Testis (tissue), 3 donors: ENCODE measurements around the gene TCTA. TPM values are rescaled to one million over a fixed set of nuclear protein-coding genes. Genes with fewer than 3 reads are reported as not detected.

Source experiments
- DNase-seq: peaks from one replicate; pipeline ENCODE4 v3.0.0-alpha.2; 2019
- H3K27ac ChIP-seq, 2 donors: fragments of 200-600 bp; sonication (generic); one replicate each; pipeline ENCODE4 v1.5.1; 2019
- H3K27me3 ChIP-seq: fragments of 200-600 bp; sonication (generic); one replicate; pipeline ENCODE4 v1.5.1; 2019
- H3K36me3 ChIP-seq: fragments of 200-600 bp; sonication (generic); one replicate; pipeline ENCODE4 v1.5.1; 2017; ENCODE audit warnings: low read depth; ENCODE audit errors: missing control alignments
- H3K4me1 ChIP-seq: fragments of 200-600 bp; sonication (generic); one replicate; pipeline ENCODE4 v1.5.1; 2019
- H3K4me3 ChIP-seq, 2 donors: fragments of 200-600 bp; sonication (generic); one replicate each; pipeline ENCODE4 v1.5.1; 2017 to 2019
- H3K9me3 ChIP-seq: fragments of 200-600 bp; sonication (generic); one replicate; pipeline ENCODE4 v1.5.1; 2017
- POLR2A ChIP-seq: fragments of 450-650 bp; IDR thresholded peaks from one replicate; pipeline ENCODE4 v1.6.1; 2017; ENCODE audit warnings: antibody characterized with exemption, mild to moderate bottlenecking, moderate library complexity
- WGBS, 2 donors: methylation state at CpG; one replicate each; pipeline ENCODE4 v1.1.5; 2018; 5-methylcytosine and 5-hydroxymethylcytosine counted together
- intact Hi-C: fragments of 100-400 bp; cut with DNase I; formaldehyde crosslinking; loops from one replicate; pipeline ENCODE4 v1.15.1; 2023; ENCODE audit warnings: low total_unique reads
- polyA plus RNA-seq: library from polyadenylated mRNA; stranded (reverse); fragments of 350-450 nt; fragmentation: Illumina TruSeq; extraction: RNeasy Lipid Tissue Mini Kit (QIAGEN cat#74804); gene quantifications from one replicate; pipeline ENCODE4 v1.2.3, GENCODE V29; 2014; ENCODE audit warnings: low read depth, low replicate concordance; ENCODE audit not compliant: insufficient read depth
- total RNA-seq, 2 donors: library from RNA; depleted of rRNA; stranded (reverse); fragments of >200 nt; gene quantifications; one replicate each; pipeline ENCODE4 v1.2.3, GENCODE V29; 2016
- TF ChIP-seq, protein P1 (sequence below), 3 experiments: fragments of 450-650 bp in 2 of 3; fragments of 200-600 bp in 1 of 3; sonication (generic) in 1 of 3; IDR thresholded peaks; one replicate each; pipeline ENCODE4 v1.5.1; 2016 to 2019; ENCODE audit warnings: antibody characterized with exemption in 3 of 3, mild to moderate bottlenecking in 2 of 3, moderate library complexity in 1 of 3

The TCTA gene
- total and polyA plus RNA-seq, 3 donors from 2014 or later, result 31.6 to 36.1 (median 33.6) TPM

DNA sequence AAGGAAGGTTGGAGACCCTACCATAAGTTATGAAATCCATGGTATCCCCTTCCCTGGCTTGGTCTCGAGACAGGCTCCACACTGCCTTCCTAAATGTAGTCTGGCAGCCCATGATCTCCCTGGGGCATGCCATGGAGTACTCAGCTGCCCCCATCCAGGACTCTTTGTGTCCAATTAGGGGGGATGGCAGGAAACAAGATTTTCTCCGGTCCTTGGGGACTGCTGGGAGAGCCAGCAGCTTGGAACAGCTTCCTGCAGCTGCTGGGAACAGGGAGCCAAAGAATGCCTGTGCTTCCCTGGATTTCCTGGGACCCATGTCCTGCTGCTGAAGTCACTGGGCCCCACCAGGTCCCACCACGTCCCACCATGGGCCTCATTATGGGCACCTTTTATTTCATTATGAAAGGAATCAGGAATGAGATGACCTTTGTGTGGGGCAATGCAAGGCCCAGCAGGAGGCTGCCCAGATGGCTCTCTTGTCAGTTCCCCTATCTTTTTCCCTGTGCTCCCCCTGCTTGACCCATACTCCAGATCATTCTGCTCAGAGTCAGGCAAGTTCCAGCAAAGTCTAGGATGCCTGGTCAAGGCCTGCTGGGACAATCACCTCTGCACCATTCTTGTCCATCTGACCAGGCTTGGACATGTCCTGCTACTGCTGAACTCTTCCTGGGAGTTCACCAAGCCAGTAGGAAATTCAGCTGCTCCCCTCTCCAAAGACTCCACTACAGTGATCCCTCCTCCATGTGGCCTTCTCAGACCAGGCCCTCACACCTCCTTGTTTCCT, 42.9 kb downstream of the TCTA start:
- TF ChIP-seq, protein P1, sequence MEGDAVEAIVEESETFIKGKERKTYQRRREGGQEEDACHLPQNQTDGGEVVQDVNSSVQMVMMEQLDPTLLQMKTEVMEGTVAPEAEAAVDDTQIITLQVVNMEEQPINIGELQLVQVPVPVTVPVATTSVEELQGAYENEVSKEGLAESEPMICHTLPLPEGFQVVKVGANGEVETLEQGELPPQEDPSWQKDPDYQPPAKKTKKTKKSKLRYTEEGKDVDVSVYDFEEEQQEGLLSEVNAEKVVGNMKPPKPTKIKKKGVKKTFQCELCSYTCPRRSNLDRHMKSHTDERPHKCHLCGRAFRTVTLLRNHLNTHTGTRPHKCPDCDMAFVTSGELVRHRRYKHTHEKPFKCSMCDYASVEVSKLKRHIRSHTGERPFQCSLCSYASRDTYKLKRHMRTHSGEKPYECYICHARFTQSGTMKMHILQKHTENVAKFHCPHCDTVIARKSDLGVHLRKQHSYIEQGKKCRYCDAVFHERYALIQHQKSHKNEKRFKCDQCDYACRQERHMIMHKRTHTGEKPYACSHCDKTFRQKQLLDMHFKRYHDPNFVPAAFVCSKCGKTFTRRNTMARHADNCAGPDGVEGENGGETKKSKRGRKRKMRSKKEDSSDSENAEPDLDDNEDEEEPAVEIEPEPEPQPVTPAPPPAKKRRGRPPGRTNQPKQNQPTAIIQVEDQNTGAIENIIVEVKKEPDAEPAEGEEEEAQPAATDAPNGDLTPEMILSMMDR (IDR thresholded peaks at IDR 0.05), result no peak
- no peak for TF ChIP-seq POLR2A
- H3K36me3 ChIP-seq, result no peaks in the 10 kb centered on the region
- DNase-seq, result no peak
- H3K27me3 ChIP-seq, result no peaks in the 10 kb centered on the region
- peaks cover 27% of the 10 kb centered on the region for H3K4me1 ChIP-seq
- H3K27ac ChIP-seq, result no peak overlapping the region
- intact Hi-C loops, result loop anchor here (10.0 kb wide), 1 partner anchor 280 kb away; the partner anchor contains the start of gene KLHDC8B
- H3K4me3 ChIP-seq, result no peak overlapping the region
- WGBS, 2 donors, result 51 to 67% methylated on average over 2 to 3 of the region's 3 CpGs
- no peaks in the 10 kb centered on the region for H3K9me3 ChIP-seq

DNA sequence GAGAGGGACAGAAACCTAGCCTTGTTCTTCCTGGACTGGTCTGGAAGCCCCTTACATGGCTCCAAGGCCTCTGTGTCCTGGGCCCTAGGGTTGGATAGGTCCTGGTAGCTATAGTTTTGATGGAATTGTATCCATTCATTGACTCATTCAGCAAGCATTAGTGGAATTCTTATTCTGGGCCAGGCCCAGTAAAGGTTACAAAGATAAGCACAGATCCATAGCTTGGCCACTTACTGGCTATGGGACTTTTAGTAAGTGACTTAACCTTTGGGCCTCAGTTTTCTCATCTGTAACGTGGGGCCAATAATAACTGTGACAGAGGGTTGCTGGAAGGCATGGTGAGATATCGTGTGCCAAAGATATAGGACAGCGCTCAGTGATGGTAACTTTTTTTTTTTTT, 44.2 kb downstream of the TCTA start:
- 58 to 82% methylated on average over 2 to 3 of the region's 3 CpGs for WGBS, 2 donors
- H3K9me3 ChIP-seq, result no peaks in the 10 kb centered on the region
- no peak overlapping the region for H3K4me3 ChIP-seq
- no peak for DNase-seq
- intact Hi-C loops, result loop anchor here (10.0 kb wide), 1 partner anchor 282 kb away; the partner anchor contains the start of gene KLHDC8B
- TF ChIP-seq, protein P1 (IDR thresholded peaks at IDR 0.05), result no peak
- TF ChIP-seq POLR2A, result no peak
- no peaks in the 10 kb centered on the region for H3K27me3 ChIP-seq
- H3K36me3 ChIP-seq, result no peaks in the 10 kb centered on the region
- peaks cover 40% of the 10 kb centered on the region for H3K4me1 ChIP-seq
- no peak overlapping the region for H3K27ac ChIP-seq

DNA sequence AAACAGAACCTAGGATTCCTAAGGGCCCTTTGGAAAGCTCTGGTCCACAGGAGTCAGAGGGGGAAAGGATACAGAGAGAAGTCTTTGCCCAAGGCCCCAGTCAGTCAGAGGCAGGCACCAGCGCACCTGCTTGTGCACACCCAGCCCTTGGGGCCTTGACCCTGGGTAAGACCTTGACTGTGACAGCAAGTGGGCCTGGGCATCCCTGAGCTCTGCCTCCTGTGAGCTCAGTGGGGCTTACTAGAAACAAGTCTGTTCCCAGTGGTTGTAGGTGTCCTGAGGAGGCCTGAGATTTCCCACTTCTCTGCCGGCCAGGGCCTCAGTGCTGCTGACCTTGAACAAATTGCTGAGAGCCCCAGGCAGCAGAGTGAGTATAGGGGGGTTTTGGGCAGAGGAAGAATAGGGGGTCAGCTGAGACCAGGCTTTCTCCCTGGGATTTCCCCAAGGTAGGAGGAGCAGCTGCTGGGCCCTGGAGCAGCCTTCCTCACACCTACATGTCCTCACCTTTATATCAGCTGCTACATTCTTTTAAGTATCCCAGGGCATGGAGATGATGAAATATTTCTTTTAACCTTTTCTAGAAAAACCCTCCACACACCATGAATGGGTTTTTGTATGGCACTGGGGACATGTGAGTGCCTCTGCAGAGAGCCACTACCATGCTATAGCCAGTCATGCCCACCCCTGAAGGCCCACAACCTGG, 48.1 kb downstream of the TCTA start:
- TF ChIP-seq, protein P1 (IDR thresholded peaks at IDR 0.05), result no peak
- no peak for TF ChIP-seq POLR2A
- no peak overlapping the region for H3K4me3 ChIP-seq
- peaks cover 51% of the 10 kb centered on the region for H3K4me1 ChIP-seq
- 43 to 66% methylated on average over 2 of the region's 2 CpGs for WGBS, 2 donors
- H3K27me3 ChIP-seq, result no peaks in the 10 kb centered on the region
- DNase-seq, result no peak
- intact Hi-C loops, result no loop called here
- no peaks in the 10 kb centered on the region for H3K9me3 ChIP-seq
- no peaks in the 10 kb centered on the region for H3K36me3 ChIP-seq
- H3K27ac ChIP-seq, result no peak overlapping the region

DNA sequence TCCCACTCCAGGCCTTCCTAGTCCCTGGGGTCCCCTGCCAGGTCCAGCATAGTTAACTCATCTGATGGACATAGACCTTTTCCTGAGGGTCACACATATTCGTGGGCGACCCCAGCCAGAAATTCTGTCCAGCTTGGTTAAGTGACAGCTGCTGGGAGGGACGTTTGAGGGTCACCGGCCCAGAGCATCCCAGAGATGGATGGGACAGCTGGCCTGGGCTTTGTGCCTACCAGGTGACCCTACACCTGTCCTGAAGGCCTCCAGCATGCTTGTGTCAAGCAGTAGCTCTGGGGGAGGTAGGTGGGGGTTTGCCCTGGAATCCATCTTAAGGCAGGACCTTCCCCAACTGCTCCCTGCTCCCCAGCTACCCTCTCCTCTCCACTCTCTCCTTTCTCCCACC, 48.7 kb downstream of the TCTA start:
- WGBS, 2 donors, result 82% methylated on average over 4 of the region's 4 CpGs
- TF ChIP-seq, protein P1 (IDR thresholded peaks at IDR 0.05), result no peak
- TF ChIP-seq POLR2A, result no peak
- Histone ChIP-seq H3K27me3 (no peaks in the 10 kb centered on the region), H3K4me1 (peaks cover 56% of the 10 kb centered on the region), H3K9me3 (no peaks in the 10 kb centered on the region), H3K27ac (peak overlapping the region; percentile 1 to 51), H3K4me3 (no peak overlapping the region), H3K36me3 (no peaks in the 10 kb centered on the region)
- intact Hi-C loops, result no loop called here
- DNase-seq, result no peak
